RWPE2 (cell line): ENCODE data around the gene FBP2.

Experiments used
- ATAC-seq: fragments of 200-7000 bp; cut with Tn5 transposase; 3 replicates; pipeline ENCODE4 v1.9.1; 2021; ENCODE audit warnings: low read depth
- DNase-seq: peaks from one replicate; pipeline ENCODE4 v3.0.0-alpha.2; 2020; ENCODE audit warnings: low spot score
- H3K27ac ChIP-seq: fragments of 450-650 bp; 2 replicates; pipeline ENCODE4 v1.5.1; 2017; ENCODE audit warnings: mild to moderate bottlenecking; ENCODE audit not compliant: poor library complexity, severe bottlenecking
- H3K27me3 ChIP-seq: fragments of 250-450 bp; sonication (Bioruptor Pico); 2 replicates; pipeline ENCODE4 v1.5.1; 2021; ENCODE audit warnings: mild to moderate bottlenecking, moderate library complexity; ENCODE audit not compliant: insufficient read depth, poor library complexity, severe bottlenecking
- H3K36me3 ChIP-seq: fragments of 250-450 bp; sonication (Bioruptor Pico); 2 replicates; pipeline ENCODE4 v1.5.1; 2020; ENCODE audit warnings: low read depth, mild to moderate bottlenecking, moderate library complexity
- H3K4me1 ChIP-seq: fragments of 250-450 bp; sonication (Bioruptor Pico); 2 replicates; pipeline ENCODE4 v1.5.1; 2021; ENCODE audit warnings: mild to moderate bottlenecking, moderate library complexity; ENCODE audit not compliant: insufficient read depth, poor library complexity, severe bottlenecking
- H3K4me3 ChIP-seq: fragments of 250-450 bp; sonication (Bioruptor Pico); 2 replicates; pipeline ENCODE4 v1.5.1; 2021; ENCODE audit warnings: mild to moderate bottlenecking, moderate library complexity; ENCODE audit not compliant: severe bottlenecking
- H3K9me3 ChIP-seq: fragments of 250-450 bp; sonication (Bioruptor Pico); 2 replicates; pipeline ENCODE4 v1.5.1; 2021; ENCODE audit warnings: mild to moderate bottlenecking, moderate library complexity; ENCODE audit not compliant: severe bottlenecking
- CTCF ChIP-seq: fragments of 450-650 bp; IDR thresholded peaks from one replicate; pipeline ENCODE4 v1.5.1; 2017; ENCODE audit warnings: mild to moderate bottlenecking, moderate library complexity; ENCODE audit not compliant: poor library complexity, severe bottlenecking

FBP2 gene

GRCh38 chr9:94563548-94563947 is 30.1 kb downstream of the FBP2 start:
- TF ChIP-seq CTCF, result no peak
- ATAC-seq, result no peak
- no peak overlapping the region for H3K4me3 ChIP-seq
- no peaks in the 10 kb centered on the region for H3K36me3 ChIP-seq
- no peaks in the 10 kb centered on the region for H3K9me3 ChIP-seq
- H3K27me3 ChIP-seq, result no peaks in the 10 kb centered on the region
- no peaks in the 10 kb centered on the region for H3K4me1 ChIP-seq
- no peak for DNase-seq
- H3K27ac ChIP-seq, result no peak overlapping the region

GRCh38 chr9:94560237-94560636 is 33.4 kb downstream of the FBP2 start:
- no peak overlapping the region for H3K4me3 ChIP-seq
- no peaks in the 10 kb centered on the region for H3K27me3 ChIP-seq
- no peaks in the 10 kb centered on the region for H3K36me3 ChIP-seq
- no peak for ATAC-seq
- no peak for TF ChIP-seq CTCF
- H3K27ac ChIP-seq, result no peak overlapping the region
- H3K4me1 ChIP-seq, result peaks cover 3% of the 10 kb centered on the region
- H3K9me3 ChIP-seq, result no peaks in the 10 kb centered on the region
- no peak for DNase-seq

GRCh38 chr9:94557376-94557775 is 36.2 kb downstream of the FBP2 start:
- no peak for TF ChIP-seq CTCF
- H3K36me3 ChIP-seq, result no peaks in the 10 kb centered on the region
- H3K27ac ChIP-seq, result no peak overlapping the region
- ATAC-seq (no peak), DNase-seq (no peak)
- no peak overlapping the region for H3K4me3 ChIP-seq
- no peaks in the 10 kb centered on the region for H3K27me3 ChIP-seq
- peaks cover 3% of the 10 kb centered on the region for H3K4me1 ChIP-seq
- no peaks in the 10 kb centered on the region for H3K9me3 ChIP-seq

GRCh38 chr9:94554439-94555331 is 38.9 kb downstream of the FBP2 start, which contains the start of gene PCAT7:
PCAT7 (plus strand) TSS chr9:94555083.
- peaks cover 4% of the 10 kb centered on the region for H3K36me3 ChIP-seq
- H3K4me3 ChIP-seq, result peak within 1 kb of the TSS; percentile 46
- H3K9me3 ChIP-seq, result no peaks in the 10 kb centered on the region
- TF ChIP-seq CTCF, result peak; percentile 81
- peaks cover 3% of the 10 kb centered on the region for H3K4me1 ChIP-seq
- DNase-seq, result peak; percentile 75
- H3K27ac ChIP-seq, result peak within 1 kb of the TSS; percentile 29
- peak; percentile 99 for ATAC-seq
- no peaks in the 10 kb centered on the region for H3K27me3 ChIP-seq

- no peak for DNase-seq
- Histone ChIP-seq H3K27me3 (no peaks in the 10 kb centered on the region), H3K4me1 (peaks cover 3% of the 10 kb centered on the region), H3K4me3 (peak overlapping the region; percentile 46), H3K9me3 (no peaks in the 10 kb centered on the region), H3K36me3 (peaks cover 6% of the 10 kb centered on the region), H3K27ac (no peak overlapping the region)
- ATAC-seq, result peak; percentile 28; the same call in 1 of the 3 replicates
- TF ChIP-seq CTCF, result no peak
These were observed 39.6 kb downstream of the FBP2 start for GRCh38 chr9:94554078-94554438.
